GM12878 (cell line): Measurements from ENCODE around the gene VIPR2. TPM values are rescaled to one million over a fixed set of nuclear protein-coding genes. Genes with fewer than 3 reads are reported as not detected.

Source experiments
- ATAC-seq: fragments of 200-7000 bp; cut with Tn5 transposase; 3 replicates; pipeline ENCODE4 v1.9.1; 2020; ENCODE audit warnings: mild to moderate bottlenecking, moderate library complexity
- BruUV-seq: library from RNA; stranded (reverse); fragments of 400-500 nt; replicated peaks from 2 replicates; lab custom pipeline; 2021; lab: Mats Ljungman, UMichigan
- CTCF ChIA-PET: fragments of 300-600 bp; sonication (Branson Sonifier 250); formaldehyde crosslinking; extraction: SDS; loops from one replicate; lab custom pipeline; 2021; ENCODE audit warnings: inconsistent platforms; lab: Yijun Ruan, JAX
- POLR2A ChIA-PET: fragments of 350-600 bp; formaldehyde crosslinking; extraction: SDS; loops from one replicate; lab custom pipeline; 2021; ENCODE audit warnings: inconsistent platforms; lab: Charles Lee
- RAD21 ChIA-PET: fragments of 300-600 bp; sonication (Branson Sonifier 250); formaldehyde crosslinking; loops from one replicate; lab custom pipeline; 2023; ENCODE audit warnings: antibody characterized with exemption; ENCODE audit not compliant: unreplicated experiment; lab: Charles Lee
- SMC1A ChIA-PET: fragments of 300-600 bp; sonication (Branson Sonifier 250); formaldehyde crosslinking; loops from one replicate; lab custom pipeline; 2023; ENCODE audit not compliant: unreplicated experiment, uncharacterized antibody; lab: Charles Lee
- DNase-seq: peaks from one replicate; pipeline ENCODE4 v3.0.0-alpha.2; 2011; ENCODE audit warnings: low read depth, low spot score
- FAIRE-seq: peaks from 3 replicates; lab custom pipeline; 2011; peaks lifted over from hg19 to GRCh38; lab: Jason Lieb, UNC
- H2AFZ ChIP-seq: 2 replicates; pipeline ENCODE4 v1.6.0; 2011; ENCODE audit warnings: low read depth, low read length, control low read depth; ENCODE audit not compliant: control insufficient read depth
- H3K27ac ChIP-seq: 2 replicates; pipeline ENCODE4 v1.5.1; 2011; ENCODE audit warnings: control low read depth; ENCODE audit not compliant: control insufficient read depth, insufficient read depth
- H3K27me3 ChIP-seq, 2 experiments: replicated peaks in 1 of 2; 2 replicates each; pipeline versions ENCODE4 v1.6.0 to v1.6.1; 2011; ENCODE audit warnings: low read length in 1 of 2; ENCODE audit not compliant: control insufficient read depth in 2 of 2, insufficient read depth in 2 of 2
- H3K36me3 ChIP-seq, 2 experiments: 2 replicates each; pipeline ENCODE4 v1.5.1; 2011; ENCODE audit warnings: low read length in 1 of 2; ENCODE audit not compliant: control insufficient read depth in 2 of 2, insufficient read depth in 2 of 2
- H3K4me1 ChIP-seq: 2 replicates; pipeline ENCODE4 v1.6.1; 2011; ENCODE audit warnings: mild to moderate bottlenecking, low read length, moderate library complexity, mixed read lengths; ENCODE audit not compliant: control insufficient read depth, insufficient read depth
- H3K4me2 ChIP-seq: 2 replicates; pipeline ENCODE4 v1.6.0; 2011; ENCODE audit warnings: control low read depth; ENCODE audit not compliant: control insufficient read depth, insufficient read depth
- H3K4me3 ChIP-seq: fragments of 200-600 bp; sonication (generic); 2 replicates; pipeline ENCODE4 v1.5.1; 2016
- H3K79me2 ChIP-seq: 2 replicates; pipeline ENCODE4 v1.6.0; 2011; ENCODE audit warnings: low read length; ENCODE audit not compliant: control insufficient read depth, insufficient read depth
- H3K9ac ChIP-seq: 2 replicates; pipeline ENCODE4 v1.8.0; 2011; ENCODE audit warnings: low read length, control low read depth, mixed read lengths; ENCODE audit not compliant: control insufficient read depth, insufficient read depth
- H3K9me3 ChIP-seq: replicated peaks from 3 replicates; pipeline ENCODE4 v1.5.1; 2011; ENCODE audit warnings: mild to moderate bottlenecking, low read length; ENCODE audit not compliant: control insufficient read depth, insufficient read depth
- H4K20me1 ChIP-seq: 2 replicates; pipeline ENCODE4 v1.6.0; 2011; ENCODE audit not compliant: control insufficient read depth, insufficient read depth
- ASH2L ChIP-seq: fragments of 300-600, 200-600 bp; sonication (generic); IDR thresholded peaks from 2 replicates; pipeline ENCODE4 v1.6.1; 2017; ENCODE audit warnings: low read depth, mild to moderate bottlenecking, borderline replicate concordance
- BACH1 ChIP-seq: fragments of 450-650 bp; IDR thresholded peaks from 2 replicates; pipeline ENCODE4 v1.6.1; 2017; ENCODE audit warnings: mild to moderate bottlenecking, borderline replicate concordance
- BRCA1 ChIP-seq: IDR thresholded peaks from 2 replicates; pipeline ENCODE4 v1.6.1; 2011; ENCODE audit warnings: low read depth, low read length, improper control_type of control experiment
- CEBPZ ChIP-seq: fragments of 150-350 bp; IDR thresholded peaks from 2 replicates; pipeline ENCODE4 v1.6.1; 2016; ENCODE audit warnings: low read depth, low read length
- CHD2 ChIP-seq: IDR thresholded peaks from 2 replicates; pipeline ENCODE4 v1.6.1; 2011; ENCODE audit warnings: low read depth, low read length, improper control_type of control experiment, borderline replicate concordance
- ETV6 ChIP-seq, 2 experiments: fragments of 450-650 bp in 1 of 2; IDR thresholded peaks in 1 of 2; conservative IDR thresholded peaks in 1 of 2; 2 replicates each; pipeline ENCODE4 v1.6.1; 2014; ENCODE audit warnings: antibody characterized with exemption in 1 of 2, borderline replicate concordance in 1 of 2, low read depth in 1 of 2, mild to moderate bottlenecking in 1 of 2, moderate library complexity in 1 of 2
- NR2F1 ChIP-seq: fragments of 450-650 bp; conservative IDR thresholded peaks from 2 replicates; pipeline ENCODE4 v1.6.1; 2017; ENCODE audit warnings: mild to moderate bottlenecking
- PML ChIP-seq: IDR thresholded peaks from 2 replicates; pipeline ENCODE4 v1.6.1; 2012; ENCODE audit warnings: low read length, inconsistent platforms
- WGBS: methylation state at CpG from one replicate; pipeline ENCODE4 v1.1.6; 2016; ENCODE audit warnings: low lambda C conversion rate; ENCODE audit not compliant: insufficient replicate concordance, insufficient coverage; ENCODE audit errors: missing lambda C conversion rate; 5-methylcytosine and 5-hydroxymethylcytosine counted together
- in situ Hi-C: fragments of 300-500 bp; cut with MboI; formaldehyde crosslinking; loops from 9 replicates; pipeline ENCODE4 v1.14.3; 2018; ENCODE audit warnings: mixed read lengths
- intact Hi-C: fragments of 100-400 bp; cut with micrococcal nuclease; formaldehyde crosslinking; loops from one replicate; pipeline ENCODE4 v1.14.2; 2022; ENCODE audit not compliant: unreplicated experiment
- polyA plus RNA-seq, 11 experiments: library from polyadenylated mRNA; depleted of rRNA in 4 of 11; unstranded in 6 of 11; stranded (reverse) in 5 of 11; fragments of >200 nt; fragmentation: Nextera tagmentation in 4 of 11; fragmentation: Illumina TruSeq in 1 of 11; extraction: Ambion mirVana in 4 of 11; extraction: Trizol in 1 of 11; gene quantifications; 1 replicate in 1 of 11; 2 replicates in 10 of 11; pipeline versions ENCODE4 v1.2.1 to v1.2.3, GENCODE V29; 2011 to 2016; ENCODE audit warnings: inconsistent platforms in 2 of 11, missing spikeins in 2 of 11, low read depth in 1 of 11
- total RNA-seq, 4 experiments: library from RNA; depleted of rRNA in 3 of 4; stranded (reverse); fragments of >200 nt in 3 of 4; fragmentation: Illumina TruSeq in 1 of 4; extraction: Trizol in 1 of 4; gene quantifications; 2 replicates each; pipeline versions ENCODE4 v1.2.1 to v1.2.3, GENCODE V29; 2013 to 2021
- TF ChIP-seq, protein P1 (sequence below): IDR thresholded peaks from 2 replicates; pipeline ENCODE4 v1.6.1; 2012; ENCODE audit warnings: low read depth, low read length, improper control_type of control experiment
- TF ChIP-seq, protein P2 (sequence below): fragments of 450-650 bp; IDR thresholded peaks from 2 replicates; pipeline ENCODE4 v1.6.1; 2016; ENCODE audit warnings: mild to moderate bottlenecking, moderate library complexity, borderline replicate concordance

Gene VIPR2
- total and polyA plus RNA-seq, 10 of the 15 experiments (the other 5 are each of a cell fraction or from before 2014, with no cell fraction given): not detected

DNA sequence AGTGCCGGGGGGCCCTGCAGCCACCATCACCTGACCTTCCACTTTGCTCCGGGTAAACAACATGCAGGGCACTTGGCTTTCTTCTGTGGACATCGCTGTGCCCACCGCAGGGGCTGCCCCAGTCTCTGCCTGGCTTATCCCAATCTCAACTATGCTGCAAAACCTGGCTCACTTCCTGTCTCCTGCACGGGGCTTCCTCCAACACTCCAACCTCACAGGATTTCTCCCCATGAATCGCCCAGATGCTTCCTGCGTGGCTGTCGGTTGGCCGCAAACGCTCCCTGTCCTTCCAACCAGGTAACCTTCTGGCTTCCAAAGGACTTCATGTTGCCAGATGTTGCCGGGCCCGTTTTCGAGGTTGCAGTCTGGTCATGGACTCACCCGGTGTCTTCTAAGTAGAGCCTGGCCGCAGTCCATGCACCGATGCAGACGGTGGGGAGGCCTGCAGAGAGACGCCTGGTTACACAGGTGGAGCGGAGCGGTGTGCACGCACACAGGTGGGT, 109.0 kb downstream of the VIPR2 start (continued):
- TF ChIP-seq, protein P1, sequence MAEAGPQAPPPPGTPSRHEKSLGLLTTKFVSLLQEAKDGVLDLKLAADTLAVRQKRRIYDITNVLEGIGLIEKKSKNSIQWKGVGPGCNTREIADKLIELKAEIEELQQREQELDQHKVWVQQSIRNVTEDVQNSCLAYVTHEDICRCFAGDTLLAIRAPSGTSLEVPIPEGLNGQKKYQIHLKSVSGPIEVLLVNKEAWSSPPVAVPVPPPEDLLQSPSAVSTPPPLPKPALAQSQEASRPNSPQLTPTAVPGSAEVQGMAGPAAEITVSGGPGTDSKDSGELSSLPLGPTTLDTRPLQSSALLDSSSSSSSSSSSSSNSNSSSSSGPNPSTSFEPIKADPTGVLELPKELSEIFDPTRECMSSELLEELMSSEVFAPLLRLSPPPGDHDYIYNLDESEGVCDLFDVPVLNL: no peak
- no peak for TF ChIP-seq BRCA1
- no peak for TF ChIP-seq NR2F1
- no peak for TF ChIP-seq ASH2L
- no peak for TF ChIP-seq BACH1
- TF ChIP-seq CHD2: no peak
- no peak for TF ChIP-seq PML

GRCh38 chr7:159034988-159035387, 109.7 kb downstream of the VIPR2 start:
- no peaks in the 10 kb centered on the region for H3K4me1 ChIP-seq
- in situ Hi-C loops: no loop called here
- no peak overlapping the region for H3K4me3 ChIP-seq
- RAD21 ChIA-PET: no interaction called here
- H3K9ac ChIP-seq: no peak overlapping the region
- FAIRE-seq: no peak
- no peaks in the 10 kb centered on the region for H3K36me3 ChIP-seq
- TF ChIP-seq, protein P1: no peak
- no peak for TF ChIP-seq ETV6 (conservative IDR thresholded peaks at IDR 0.05 in 1 of 2, IDR thresholded peaks at IDR 0.05 in 1 of 2; ENCODE audit: borderline replicate concordance in 1 of 2, low read depth in 1 of 2)
- TF ChIP-seq, protein P2, sequence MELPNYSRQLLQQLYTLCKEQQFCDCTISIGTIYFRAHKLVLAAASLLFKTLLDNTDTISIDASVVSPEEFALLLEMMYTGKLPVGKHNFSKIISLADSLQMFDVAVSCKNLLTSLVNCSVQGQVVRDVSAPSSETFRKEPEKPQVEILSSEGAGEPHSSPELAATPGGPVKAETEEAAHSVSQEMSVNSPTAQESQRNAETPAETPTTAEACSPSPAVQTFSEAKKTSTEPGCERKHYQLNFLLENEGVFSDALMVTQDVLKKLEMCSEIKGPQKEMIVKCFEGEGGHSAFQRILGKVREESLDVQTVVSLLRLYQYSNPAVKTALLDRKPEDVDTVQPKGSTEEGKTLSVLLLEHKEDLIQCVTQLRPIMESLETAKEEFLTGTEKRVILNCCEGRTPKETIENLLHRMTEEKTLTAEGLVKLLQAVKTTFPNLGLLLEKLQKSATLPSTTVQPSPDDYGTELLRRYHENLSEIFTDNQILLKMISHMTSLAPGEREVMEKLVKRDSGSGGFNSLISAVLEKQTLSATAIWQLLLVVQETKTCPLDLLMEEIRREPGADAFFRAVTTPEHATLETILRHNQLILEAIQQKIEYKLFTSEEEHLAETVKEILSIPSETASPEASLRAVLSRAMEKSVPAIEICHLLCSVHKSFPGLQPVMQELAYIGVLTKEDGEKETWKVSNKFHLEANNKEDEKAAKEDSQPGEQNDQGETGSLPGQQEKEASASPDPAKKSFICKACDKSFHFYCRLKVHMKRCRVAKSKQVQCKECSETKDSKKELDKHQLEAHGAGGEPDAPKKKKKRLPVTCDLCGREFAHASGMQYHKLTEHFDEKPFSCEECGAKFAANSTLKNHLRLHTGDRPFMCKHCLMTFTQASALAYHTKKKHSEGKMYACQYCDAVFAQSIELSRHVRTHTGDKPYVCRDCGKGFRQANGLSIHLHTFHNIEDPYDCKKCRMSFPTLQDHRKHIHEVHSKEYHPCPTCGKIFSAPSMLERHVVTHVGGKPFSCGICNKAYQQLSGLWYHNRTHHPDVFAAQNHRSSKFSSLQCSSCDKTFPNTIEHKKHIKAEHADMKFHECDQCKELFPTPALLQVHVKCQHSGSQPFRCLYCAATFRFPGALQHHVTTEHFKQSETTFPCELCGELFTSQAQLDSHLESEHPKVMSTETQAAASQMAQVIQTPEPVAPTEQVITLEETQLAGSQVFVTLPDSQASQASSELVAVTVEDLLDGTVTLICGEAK: no peak
- TF ChIP-seq CEBPZ: no peak
- TF ChIP-seq, all 136 proteins: peak for 0
- ATAC-seq (no peak), DNase-seq (no peak)
- 23% methylated on average over 9 of the region's 9 CpGs for WGBS
- CTCF ChIA-PET: no interaction called here
- no TSS peak for BruUV-seq
- Histone ChIP-seq H3K9me3 (no peaks in the 10 kb centered on the region), H3K4me2 (no peak overlapping the region), H3K27me3 (no peaks in the 10 kb centered on the region), H3K27ac (no peak overlapping the region), H4K20me1 (no peaks in the 10 kb centered on the region), H2AFZ (no peak overlapping the region), H3K79me2 (no peaks in the 10 kb centered on the region)
- intact Hi-C loops: no loop called here
- POLR2A ChIA-PET: no interaction called here
- SMC1A ChIA-PET: no interaction called here
